Liver (tissue), 9 donors: Measurements from ENCODE around the gene DHRS11. TPM values are rescaled to one million over a fixed set of nuclear protein-coding genes. Genes with fewer than 3 reads are reported as not detected.

ENCODE experiments used
- DNase-seq: peaks from one replicate; pipeline ENCODE4 v3.0.0-alpha.2; 2017; ENCODE audit warnings: low spot score
- H3K27ac ChIP-seq, 2 donors: one replicate each; pipeline ENCODE4 v1.7.0; 2013; ENCODE audit warnings: inconsistent platforms in 2 of 2, low read length in 2 of 2, control low read depth in 1 of 2, low read depth in 1 of 2, mild to moderate bottlenecking in 1 of 2
- H3K27me3 ChIP-seq, 4 donors: one replicate each; pipeline versions ENCODE4 v1.6.1 to v1.7.0; 2013; ENCODE audit warnings: low read length in 3 of 4, inconsistent platforms in 1 of 4, mild to moderate bottlenecking in 1 of 4, moderate library complexity in 1 of 4; ENCODE audit not compliant: control insufficient read depth in 4 of 4, insufficient read depth in 4 of 4
- H3K36me3 ChIP-seq, 4 donors: one replicate each; pipeline versions ENCODE4 v1.6.1 to v1.7.0; 2013; ENCODE audit warnings: low read length in 3 of 4, mild to moderate bottlenecking in 3 of 4, low read depth in 1 of 4, moderate library complexity in 1 of 4; ENCODE audit not compliant: control insufficient read depth in 4 of 4, insufficient read depth in 3 of 4
- H3K4me1 ChIP-seq, 4 donors: one replicate each; pipeline versions ENCODE4 v1.6.1 to v1.7.0; 2013; ENCODE audit warnings: low read length in 3 of 4, mild to moderate bottlenecking in 3 of 4, moderate library complexity in 1 of 4; ENCODE audit not compliant: control insufficient read depth in 4 of 4, insufficient read depth in 4 of 4
- H3K4me3 ChIP-seq, 3 donors: one replicate each; pipeline versions ENCODE4 v1.6.1 to v1.7.0; 2013; ENCODE audit warnings: low read length in 3 of 3, control low read depth in 1 of 3, low read depth in 1 of 3, mild to moderate bottlenecking in 1 of 3
- H3K9ac ChIP-seq, 2 donors: one replicate each; pipeline ENCODE4 v1.7.0; 2013; ENCODE audit warnings: low read length in 2 of 2, mild to moderate bottlenecking in 2 of 2, moderate library complexity in 2 of 2, control low read depth in 1 of 2, low read depth in 1 of 2
- H3K9me3 ChIP-seq, 4 donors: one replicate each; pipeline versions ENCODE4 v1.6.1 to v1.7.0; 2013; ENCODE audit warnings: low read length in 3 of 4; ENCODE audit not compliant: control insufficient read depth in 4 of 4
- ATF3 ChIP-seq: IDR thresholded peaks from 2 replicates; pipeline ENCODE4 v1.6.1; 2016; ENCODE audit warnings: antibody characterized with exemption
- EGR1 ChIP-seq, 2 donors: IDR thresholded peaks; 2 replicates each; pipeline ENCODE4 v1.6.1; 2016 to 2018; ENCODE audit warnings: antibody characterized with exemption in 2 of 2, low read depth in 2 of 2
- FOXA1 ChIP-seq: IDR thresholded peaks from 2 replicates; pipeline ENCODE4 v1.6.1; 2016; ENCODE audit warnings: antibody characterized with exemption
- FOXA2 ChIP-seq: IDR thresholded peaks from 2 replicates; pipeline ENCODE4 v1.6.1; 2016; ENCODE audit warnings: antibody characterized with exemption
- GABPA ChIP-seq, 2 donors: IDR thresholded peaks in 1 of 2; conservative IDR thresholded peaks in 1 of 2; 2 replicates each; pipeline ENCODE4 v1.6.1; 2016; ENCODE audit warnings: antibody characterized with exemption in 2 of 2, mild to moderate bottlenecking in 1 of 2, moderate library complexity in 1 of 2
- HNF4G ChIP-seq: IDR thresholded peaks from 2 replicates; pipeline ENCODE4 v1.6.1; 2016; ENCODE audit warnings: antibody characterized with exemption
- JUND ChIP-seq, 2 donors: IDR thresholded peaks; 2 replicates each; pipeline ENCODE4 v1.6.1; 2016; ENCODE audit warnings: antibody characterized with exemption in 2 of 2
- NR2F2 ChIP-seq: IDR thresholded peaks from 2 replicates; pipeline ENCODE4 v1.6.1; 2016; ENCODE audit warnings: antibody characterized with exemption
- RAD21 ChIP-seq, 2 donors: IDR thresholded peaks; 2 replicates each; pipeline ENCODE4 v1.6.1; 2016; ENCODE audit warnings: antibody characterized with exemption in 2 of 2, mild to moderate bottlenecking in 2 of 2
- REST ChIP-seq: IDR thresholded peaks from 2 replicates; pipeline ENCODE4 v1.6.1; 2016; ENCODE audit warnings: antibody characterized with exemption, mild to moderate bottlenecking
- RXRA ChIP-seq, 2 donors: IDR thresholded peaks; 2 replicates each; pipeline ENCODE4 v1.6.1; 2017 to 2018; ENCODE audit warnings: antibody characterized with exemption in 2 of 2, mild to moderate bottlenecking in 1 of 2
- SP1 ChIP-seq: IDR thresholded peaks from 2 replicates; pipeline ENCODE4 v1.6.1; 2018; ENCODE audit warnings: antibody characterized with exemption, mild to moderate bottlenecking
- YY1 ChIP-seq: IDR thresholded peaks from 2 replicates; pipeline ENCODE4 v1.6.1; 2016; ENCODE audit warnings: antibody characterized with exemption, mild to moderate bottlenecking
- WGBS: extraction: QIAGEN DNeasy Blood & Tissue Kit; methylation state at CpG from one replicate; pipeline ENCODE4 v1.1.7; 2013; 5-methylcytosine and 5-hydroxymethylcytosine counted together
- polyA plus RNA-seq, 2 donors: library from polyadenylated mRNA; stranded (reverse) in 1 of 2; unstranded in 1 of 2; fragments of 200-250 nt in 1 of 2; fragments of >200 nt in 1 of 2; fragmentation: Nextera tagmentation in 1 of 2; extraction: Ambion mirVana in 1 of 2; gene quantifications; one replicate each; pipeline versions ENCODE4 v1.2.1 to v1.2.3, GENCODE V29; 2013 to 2015
- total RNA-seq, 2 donors: library from RNA; depleted of rRNA; stranded (reverse); fragments of >200 nt; gene quantifications; one replicate each; pipeline ENCODE4 v1.2.3, GENCODE V29; 2014
- TF ChIP-seq, protein P1 (sequence below): fragments of 150-350 bp; IDR thresholded peaks from 2 replicates; pipeline ENCODE4 v1.5.1; 2017; ENCODE audit warnings: improper control_type of control experiment, low read depth, low read length; ENCODE audit not compliant: missing input control
- TF ChIP-seq, protein P2 (sequence below): IDR thresholded peaks from 2 replicates; pipeline ENCODE4 v1.6.1; 2016; ENCODE audit warnings: antibody characterized with exemption
- TF ChIP-seq, protein P3 (sequence below): IDR thresholded peaks from 2 replicates; pipeline ENCODE4 v1.6.1; 2016; ENCODE audit warnings: antibody characterized with exemption
- donor health status: healthy.
- donor health status: healthy.
- donor health status: healthy.
- donor health status: healthy.
- donor health status: healthy.

Gene DHRS11
- total and polyA plus RNA-seq, 4 donors = 4.2 to 8.0 (median 6.5) TPM

DNA sequence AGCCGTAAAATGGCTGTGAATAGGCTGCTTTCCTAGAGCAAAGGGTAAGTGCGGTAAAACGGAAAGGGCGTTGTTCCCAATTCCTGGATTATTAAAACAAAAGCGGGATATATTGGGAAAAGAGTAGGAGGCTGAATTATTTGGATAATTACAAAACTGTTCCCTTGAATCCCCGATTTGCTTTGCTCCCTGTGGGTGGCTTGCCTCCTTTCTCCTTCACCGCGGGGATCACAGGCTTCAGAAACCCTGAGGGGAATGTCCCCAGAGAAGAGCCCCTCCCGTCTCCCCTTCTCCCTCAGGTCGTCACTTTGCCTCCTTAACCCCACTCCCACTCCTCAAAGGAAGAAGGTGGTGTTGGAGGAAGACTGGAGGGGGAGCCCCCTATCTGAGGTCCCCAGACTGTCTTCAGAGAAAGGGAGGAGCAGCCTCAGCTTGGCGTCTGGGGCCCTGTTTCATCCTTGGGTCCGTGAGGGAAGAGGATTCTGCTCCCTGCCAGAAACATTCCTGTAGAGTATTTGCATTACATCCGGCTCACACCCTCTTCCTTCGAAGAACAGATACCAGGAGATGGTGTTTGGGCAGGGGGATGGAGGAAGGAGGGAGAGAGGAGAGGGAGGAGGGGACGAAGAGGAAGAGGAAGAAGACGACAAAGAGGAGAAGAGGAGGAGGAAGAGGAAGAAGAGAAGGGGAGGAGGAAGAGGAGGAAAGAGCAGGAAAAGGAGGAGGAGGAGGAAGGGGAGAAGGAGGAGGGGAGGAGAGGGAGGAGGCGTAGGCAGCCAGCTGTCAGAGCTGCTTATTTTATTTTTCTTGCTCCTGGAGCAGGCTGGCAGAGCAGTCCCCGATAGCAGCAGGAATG, 41.5 kb downstream of the DHRS11 start (continued):
- TF ChIP-seq, protein P1, sequence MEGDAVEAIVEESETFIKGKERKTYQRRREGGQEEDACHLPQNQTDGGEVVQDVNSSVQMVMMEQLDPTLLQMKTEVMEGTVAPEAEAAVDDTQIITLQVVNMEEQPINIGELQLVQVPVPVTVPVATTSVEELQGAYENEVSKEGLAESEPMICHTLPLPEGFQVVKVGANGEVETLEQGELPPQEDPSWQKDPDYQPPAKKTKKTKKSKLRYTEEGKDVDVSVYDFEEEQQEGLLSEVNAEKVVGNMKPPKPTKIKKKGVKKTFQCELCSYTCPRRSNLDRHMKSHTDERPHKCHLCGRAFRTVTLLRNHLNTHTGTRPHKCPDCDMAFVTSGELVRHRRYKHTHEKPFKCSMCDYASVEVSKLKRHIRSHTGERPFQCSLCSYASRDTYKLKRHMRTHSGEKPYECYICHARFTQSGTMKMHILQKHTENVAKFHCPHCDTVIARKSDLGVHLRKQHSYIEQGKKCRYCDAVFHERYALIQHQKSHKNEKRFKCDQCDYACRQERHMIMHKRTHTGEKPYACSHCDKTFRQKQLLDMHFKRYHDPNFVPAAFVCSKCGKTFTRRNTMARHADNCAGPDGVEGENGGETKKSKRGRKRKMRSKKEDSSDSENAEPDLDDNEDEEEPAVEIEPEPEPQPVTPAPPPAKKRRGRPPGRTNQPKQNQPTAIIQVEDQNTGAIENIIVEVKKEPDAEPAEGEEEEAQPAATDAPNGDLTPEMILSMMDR = no peak
- no peak for TF ChIP-seq FOXA1
- TF ChIP-seq YY1 = no peak
- no peak for TF ChIP-seq RAD21 (IDR thresholded peaks at IDR 0.05)
- no peak for TF ChIP-seq RXRA (IDR thresholded peaks at IDR 0.05)
- TF ChIP-seq, protein P2, sequence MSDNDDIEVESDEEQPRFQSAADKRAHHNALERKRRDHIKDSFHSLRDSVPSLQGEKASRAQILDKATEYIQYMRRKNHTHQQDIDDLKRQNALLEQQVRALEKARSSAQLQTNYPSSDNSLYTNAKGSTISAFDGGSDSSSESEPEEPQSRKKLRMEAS = no peak
- no peak for TF ChIP-seq ATF3

GRCh38 chr17:36640346-36640745, 48.7 kb downstream of the DHRS11 start:
- Histone ChIP-seq H3K4me3 (no peak overlapping the region), H3K9me3 (no peaks in the 10 kb centered on the region), H3K27ac (no peak overlapping the region), H3K36me3 (no peaks in the 10 kb centered on the region), H3K9ac (no peak overlapping the region), H3K4me1 (peaks cover 8 to 10% (median 9%) of the 10 kb centered on the region in 4 donors), H3K27me3 (peaks cover 9 to 12% (median 9%) of the 10 kb centered on the region in 4 donors)
- TF ChIP-seq FOXA2 (no peak), JUND (IDR thresholded peaks at IDR 0.05) (no peak), ATF3 (no peak), RAD21 (IDR thresholded peaks at IDR 0.05) (no peak), REST (no peak), NR2F2 (no peak), EGR1 (IDR thresholded peaks at IDR 0.05; ENCODE audit: low read depth in 2 of 2) (no peak), GABPA (IDR thresholded peaks at IDR 0.05 in 1 of 2, conservative IDR thresholded peaks at IDR 0.05 in 1 of 2) (no peak), RXRA (IDR thresholded peaks at IDR 0.05) (no peak), FOXA1 (no peak), SP1 (no peak), HNF4G (no peak)
- TF ChIP-seq, protein P2 = no peak
- TF ChIP-seq, protein P3, sequence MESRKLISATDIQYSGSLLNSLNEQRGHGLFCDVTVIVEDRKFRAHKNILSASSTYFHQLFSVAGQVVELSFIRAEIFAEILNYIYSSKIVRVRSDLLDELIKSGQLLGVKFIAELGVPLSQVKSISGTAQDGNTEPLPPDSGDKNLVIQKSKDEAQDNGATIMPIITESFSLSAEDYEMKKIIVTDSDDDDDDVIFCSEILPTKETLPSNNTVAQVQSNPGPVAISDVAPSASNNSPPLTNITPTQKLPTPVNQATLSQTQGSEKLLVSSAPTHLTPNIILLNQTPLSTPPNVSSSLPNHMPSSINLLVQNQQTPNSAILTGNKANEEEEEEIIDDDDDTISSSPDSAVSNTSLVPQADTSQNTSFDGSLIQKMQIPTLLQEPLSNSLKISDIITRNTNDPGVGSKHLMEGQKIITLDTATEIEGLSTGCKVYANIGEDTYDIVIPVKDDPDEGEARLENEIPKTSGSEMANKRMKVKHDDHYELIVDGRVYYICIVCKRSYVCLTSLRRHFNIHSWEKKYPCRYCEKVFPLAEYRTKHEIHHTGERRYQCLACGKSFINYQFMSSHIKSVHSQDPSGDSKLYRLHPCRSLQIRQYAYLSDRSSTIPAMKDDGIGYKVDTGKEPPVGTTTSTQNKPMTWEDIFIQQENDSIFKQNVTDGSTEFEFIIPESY = no peak
- DNase-seq = no peak
- 91% methylated on average over 2 of the region's 2 CpGs for WGBS
